Immature natural killer cell (primary cell): Measurements from ENCODE around the gene CCDC110. TPM values are rescaled to one million over a fixed set of nuclear protein-coding genes. Genes with fewer than 3 reads are reported as not detected.

Experiments
- DNase-seq, 3 donors: peaks; one replicate each; pipeline ENCODE4 v3.0.0; 2022; ENCODE audit warnings: mixed read lengths in 1 of 3
- H3K27ac Mint-ChIP-seq, 6 donors: one replicate each; pipeline ENCODE4 v1.8.0; 2020; ENCODE audit warnings: mixed read lengths in 6 of 6, mild to moderate bottlenecking in 5 of 6, inconsistent platforms in 4 of 6, moderate library complexity in 3 of 6
- H3K27me3 Mint-ChIP-seq, 3 donors: one replicate each; pipeline ENCODE4 v1.8.0; 2020 to 2021; ENCODE audit warnings: low read depth in 3 of 3, mild to moderate bottlenecking in 3 of 3, mixed read lengths in 3 of 3, moderate library complexity in 3 of 3, inconsistent platforms in 1 of 3
- H3K36me3 Mint-ChIP-seq, 3 donors: one replicate each; pipeline ENCODE4 v1.8.0; 2020; ENCODE audit warnings: mixed read lengths in 3 of 3, inconsistent platforms in 2 of 3, mild to moderate bottlenecking in 2 of 3
- H3K4me1 Mint-ChIP-seq, 2 donors: one replicate each; pipeline ENCODE4 v1.8.0; 2020; ENCODE audit warnings: inconsistent platforms in 2 of 2, mild to moderate bottlenecking in 2 of 2, mixed read lengths in 2 of 2, moderate library complexity in 1 of 2
- H3K4me3 Mint-ChIP-seq, 5 donors: one replicate each; pipeline ENCODE4 v1.8.0; 2020; ENCODE audit warnings: mild to moderate bottlenecking in 5 of 5, mixed read lengths in 5 of 5, inconsistent platforms in 3 of 5, moderate library complexity in 3 of 5
- H3K9me3 Mint-ChIP-seq, 6 donors: one replicate each; pipeline ENCODE4 v1.8.0; 2020; ENCODE audit warnings: mild to moderate bottlenecking in 6 of 6, mixed read lengths in 6 of 6, inconsistent platforms in 4 of 6, moderate library complexity in 3 of 6
- polyA plus RNA-seq, 3 donors: library from polyadenylated mRNA; unstranded; fragments of 300-500 nt; fragmentation: Illumina TruSeq; gene quantifications; one replicate each; pipeline ENCODE4 v1.2.3, GENCODE V29; 2021

Gene CCDC110
- polyA plus RNA-seq, 3 donors from 2014 or later = not detected

GRCh38 chr4:185425647-185426352 lies 45.7 kb downstream of the CCDC110 start, which contains the start of gene UFSP2:
TSS of gene UFSP2 (minus strand) at chr4:185425964. CDS start at chr4:185425868, 96 bp downstream.
- peaks cover 15 to 29% of the 10 kb centered on the region in 2 donors for H3K4me1 Mint-ChIP-seq
- H3K4me3 Mint-ChIP-seq = peak within 1 kb of the TSS; percentile 86 to 92 (median 86)
- peaks cover 5 to 27% (median 15%) of the 10 kb centered on the region in 3 donors for H3K27me3 Mint-ChIP-seq
- H3K27ac Mint-ChIP-seq = peak within 1 kb of the TSS; percentile 93 to 100 (median 98)
- H3K36me3 Mint-ChIP-seq = peaks cover 6 to 12% (median 10%) of the 10 kb centered on the region in 3 donors
- DNase-seq = peak; percentile 93
- H3K9me3 Mint-ChIP-seq = no peaks in the 10 kb centered on the region

GRCh38 chr4:185424905-185425646 lies 46.5 kb downstream of the CCDC110 start:
- H3K9me3 Mint-ChIP-seq = no peaks in the 10 kb centered on the region
- H3K27ac Mint-ChIP-seq = peak overlapping the region; percentile 93 to 100 (median 98)
- H3K27me3 Mint-ChIP-seq = peaks cover 5 to 27% (median 15%) of the 10 kb centered on the region in 3 donors
- H3K36me3 Mint-ChIP-seq = peaks cover 6 to 12% (median 10%) of the 10 kb centered on the region in 3 donors
- peak overlapping the region; percentile 86 to 92 (median 86) for H3K4me3 Mint-ChIP-seq
- DNase-seq = no peak
- peaks cover 15 to 29% of the 10 kb centered on the region in 2 donors for H3K4me1 Mint-ChIP-seq

DNA sequence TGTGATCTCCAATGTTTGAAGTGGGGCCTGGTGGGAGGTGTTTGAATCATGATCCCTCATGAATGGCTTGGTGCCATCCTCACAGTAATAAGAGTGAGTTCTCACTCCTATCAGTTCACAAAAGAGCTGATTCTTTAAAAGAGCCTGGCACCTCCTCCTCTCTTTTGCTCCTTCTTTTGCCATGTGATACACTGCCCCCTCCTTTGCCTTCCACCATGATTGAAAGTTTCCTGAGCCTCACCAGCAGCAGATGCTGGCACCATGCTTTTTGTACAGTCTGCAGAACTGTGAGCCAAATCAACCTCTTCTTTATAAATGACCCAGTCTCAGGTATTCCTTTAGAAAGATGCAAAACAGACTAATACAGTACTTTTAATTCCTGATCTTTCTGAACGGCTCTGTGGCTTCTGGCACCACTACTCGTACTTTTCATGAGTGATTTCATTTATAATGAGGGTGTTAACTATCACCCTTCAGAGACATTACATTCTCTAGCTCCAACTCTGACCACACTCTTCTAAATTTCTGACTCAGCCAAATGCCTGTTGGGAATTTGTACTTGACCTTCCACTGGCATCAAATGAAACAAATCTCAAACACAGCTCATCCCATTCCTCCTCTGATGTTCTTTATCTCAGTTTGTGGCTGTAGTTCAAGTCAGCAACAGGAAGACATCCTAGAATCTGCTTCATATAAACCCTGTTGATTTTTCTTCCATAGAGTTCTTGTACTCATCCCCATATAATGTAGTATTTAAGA lies 50.0 kb downstream of the CCDC110 start:
- peaks cover 15 to 28% of the 10 kb centered on the region in 2 donors for H3K4me1 Mint-ChIP-seq
- H3K27me3 Mint-ChIP-seq = peaks cover 2 to 20% (median 10%) of the 10 kb centered on the region in 3 donors
- no peaks in the 10 kb centered on the region for H3K9me3 Mint-ChIP-seq
- H3K27ac Mint-ChIP-seq = no peak overlapping the region
- no peak for DNase-seq
- peaks cover 18 to 24% (median 19%) of the 10 kb centered on the region in 3 donors for H3K36me3 Mint-ChIP-seq
- H3K4me3 Mint-ChIP-seq = no peak overlapping the region

GRCh38 chr4:185416955-185417354 lies 54.6 kb downstream of the CCDC110 start:
- Mint-ChIP-seq H3K36me3 (peaks cover 18 to 44% (median 26%) of the 10 kb centered on the region in 3 donors), H3K9me3 (no peaks in the 10 kb centered on the region), H3K27ac (no peak overlapping the region), H3K27me3 (peaks cover 0 to 3% (median 0%) of the 10 kb centered on the region in 3 donors), H3K4me3 (no peak overlapping the region), H3K4me1 (no peaks in the 10 kb centered on the region)
- DNase-seq = no peak

- Mint-ChIP-seq H3K27ac (no peak overlapping the region), H3K27me3 (peaks cover 0 to 2% (median 0%) of the 10 kb centered on the region in 3 donors), H3K4me3 (no peak overlapping the region), H3K36me3 (peaks cover 15 to 46% (median 30%) of the 10 kb centered on the region in 3 donors), H3K4me1 (no peaks in the 10 kb centered on the region), H3K9me3 (no peaks in the 10 kb centered on the region)
- no peak for DNase-seq
These were observed 59.1 kb downstream of the CCDC110 start for GRCh38 chr4:185412412-185412811.

GRCh38 chr4:185411849-185412248 lies 59.7 kb downstream of the CCDC110 start:
- H3K4me1 Mint-ChIP-seq = no peaks in the 10 kb centered on the region
- peaks cover 13 to 41% (median 26%) of the 10 kb centered on the region in 3 donors for H3K36me3 Mint-ChIP-seq
- H3K27me3 Mint-ChIP-seq = no peaks in the 10 kb centered on the region
- no peak overlapping the region for H3K4me3 Mint-ChIP-seq
- no peak for DNase-seq
- H3K27ac Mint-ChIP-seq = no peak overlapping the region
- no peaks in the 10 kb centered on the region for H3K9me3 Mint-ChIP-seq

GRCh38 chr4:185408432-185408831 lies 63.1 kb downstream of the CCDC110 start:
- Mint-ChIP-seq H3K27ac (no peak overlapping the region), H3K27me3 (no peaks in the 10 kb centered on the region), H3K9me3 (no peaks in the 10 kb centered on the region), H3K4me1 (no peaks in the 10 kb centered on the region), H3K36me3 (peaks cover 13 to 40% (median 29%) of the 10 kb centered on the region in 3 donors), H3K4me3 (no peak overlapping the region)
- DNase-seq = no peak

DNA sequence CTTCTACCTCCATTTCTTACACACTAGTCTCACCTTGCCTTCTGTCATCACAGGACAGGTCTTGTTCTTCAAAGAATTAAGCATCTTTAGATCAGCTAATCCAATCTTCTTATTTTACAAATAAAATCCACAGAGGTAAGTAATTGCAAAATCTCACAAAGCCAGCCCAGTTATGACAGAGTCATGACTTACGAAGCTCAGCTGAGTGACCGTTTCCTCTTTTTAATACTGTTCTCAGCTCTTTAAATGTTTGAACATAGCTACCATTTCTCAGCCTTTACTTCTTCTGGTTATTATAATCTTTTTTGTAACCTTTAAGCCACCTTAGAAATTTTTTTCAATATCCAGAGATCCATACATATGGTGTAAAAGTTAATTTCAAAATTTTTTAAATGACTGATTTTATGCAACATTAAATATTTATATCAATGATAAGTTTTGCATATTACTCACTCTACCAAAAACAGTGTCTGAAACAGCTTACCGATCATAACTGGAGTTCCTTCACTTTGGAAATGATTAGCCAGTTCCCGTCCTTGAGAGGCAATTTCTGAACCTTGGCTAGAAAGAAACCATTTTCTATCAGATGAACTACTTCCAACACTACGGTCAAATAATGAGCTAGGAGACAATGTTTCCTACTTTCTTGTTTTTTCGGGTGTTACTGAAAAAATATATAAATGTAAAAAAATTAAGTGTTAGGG lies 66.1 kb downstream of the CCDC110 start:
- no peak for DNase-seq
- H3K9me3 Mint-ChIP-seq = no peaks in the 10 kb centered on the region
- H3K4me1 Mint-ChIP-seq = no peaks in the 10 kb centered on the region
- no peaks in the 10 kb centered on the region for H3K27me3 Mint-ChIP-seq
- H3K36me3 Mint-ChIP-seq = peaks cover 16 to 42% (median 38%) of the 10 kb centered on the region in 3 donors
- H3K27ac Mint-ChIP-seq = peak overlapping the region in 1 of 6 donors; percentile 47
- H3K4me3 Mint-ChIP-seq = no peak overlapping the region

DNA sequence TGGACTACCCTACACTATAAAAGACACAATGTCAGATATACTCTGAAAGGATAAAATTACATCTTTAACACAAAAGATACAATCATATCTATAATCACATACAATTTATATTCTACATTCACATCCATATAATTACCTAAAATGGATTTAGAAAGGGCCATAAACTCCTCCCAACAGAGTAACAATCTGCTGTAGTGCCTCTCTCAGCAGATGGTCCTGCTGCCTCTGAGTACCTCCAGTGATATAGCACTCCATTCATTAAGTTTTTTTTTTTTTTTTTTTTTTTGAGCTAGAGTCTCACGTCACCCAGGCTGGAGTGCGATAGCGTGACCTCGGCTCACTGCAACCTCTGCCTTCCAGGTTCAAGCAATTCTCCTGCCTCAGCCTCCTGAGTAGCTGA lies 67.5 kb downstream of the CCDC110 start:
- H3K4me1 Mint-ChIP-seq = no peaks in the 10 kb centered on the region
- no peak overlapping the region for H3K27ac Mint-ChIP-seq
- H3K27me3 Mint-ChIP-seq = no peaks in the 10 kb centered on the region
- H3K4me3 Mint-ChIP-seq = no peak overlapping the region
- H3K36me3 Mint-ChIP-seq = peaks cover 10 to 48% (median 30%) of the 10 kb centered on the region in 3 donors
- DNase-seq = no peak
- no peaks in the 10 kb centered on the region for H3K9me3 Mint-ChIP-seq

DNA sequence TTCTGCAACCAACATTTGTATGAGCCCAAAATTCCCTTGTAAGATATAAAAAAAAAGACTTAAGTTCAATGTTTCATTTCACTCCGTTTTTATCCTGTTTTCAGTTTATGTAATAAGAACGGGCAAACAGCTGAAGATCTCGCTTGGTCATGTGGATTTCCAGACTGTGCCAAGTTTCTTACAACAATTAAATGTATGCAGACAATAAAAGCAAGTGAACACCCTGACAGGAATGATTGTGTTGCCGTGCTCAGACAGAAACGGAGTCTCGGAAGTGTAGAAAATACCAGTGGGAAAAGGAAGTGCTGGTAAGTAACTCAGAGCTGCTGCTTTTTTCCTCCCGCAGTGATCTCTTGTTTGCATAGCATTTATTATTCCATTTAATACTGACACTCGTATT lies 72.1 kb downstream of the CCDC110 start:
- H3K9me3 Mint-ChIP-seq = no peaks in the 10 kb centered on the region

GRCh38 chr4:185398618-185399017 lies 72.9 kb downstream of the CCDC110 start:
- H3K4me3 Mint-ChIP-seq = peak overlapping the region in 1 of 5 donors; percentile 47
- peaks cover 19 to 26% of the 10 kb centered on the region in 2 donors for H3K4me1 Mint-ChIP-seq
- DNase-seq = no peak
- H3K9me3 Mint-ChIP-seq = no peaks in the 10 kb centered on the region
- H3K36me3 Mint-ChIP-seq = peaks cover 3 to 29% (median 16%) of the 10 kb centered on the region in 3 donors
- H3K27me3 Mint-ChIP-seq = peaks cover 0 to 8% (median 6%) of the 10 kb centered on the region in 3 donors
- H3K27ac Mint-ChIP-seq = peak overlapping the region in 2 of 6 donors; percentile 29 to 35

More for the DNA sequence above, 72.1 kb downstream of the CCDC110 start:
- H3K4me3 Mint-ChIP-seq = no peak overlapping the region
- no peak overlapping the region for H3K27ac Mint-ChIP-seq
- DNase-seq = no peak
- peaks cover 18 to 24% of the 10 kb centered on the region in 2 donors for H3K4me1 Mint-ChIP-seq
- H3K27me3 Mint-ChIP-seq = peaks cover 0 to 8% (median 6%) of the 10 kb centered on the region in 3 donors
- peaks cover 3 to 32% (median 19%) of the 10 kb centered on the region in 3 donors for H3K36me3 Mint-ChIP-seq

GRCh38 chr4:185396724-185397385 lies 74.7 kb downstream of the CCDC110 start, which contains the start of gene ANKRD37:
TSS of gene ANKRD37 (plus strand) at chr4:185396841. CDS start at chr4:185396924, 83 bp downstream.
- Mint-ChIP-seq H3K27me3 (peaks cover 0 to 8% (median 6%) of the 10 kb centered on the region in 3 donors), H3K4me3 (peak within 1 kb of the TSS; percentile 94 to 98 (median 96)), H3K36me3 (peaks cover 0 to 19% (median 8%) of the 10 kb centered on the region in 3 donors), H3K4me1 (peaks cover 19 to 26% of the 10 kb centered on the region in 2 donors), H3K27ac (peak within 1 kb of the TSS; percentile 97 to 99 (median 98)), H3K9me3 (no peaks in the 10 kb centered on the region)
- DNase-seq = no peak
